GM21381 (cell line): ENCODE data around the gene GYG1.
A peak's percentile ranks its signal among the peaks of the same experiment; 100 is the strongest.

Experiments
- ATAC-seq: cut with Tn5 transposase; IDR thresholded peaks from one replicate; pipeline ENCODE4 v1.9.1; 2021; ENCODE audit warnings: mild to moderate bottlenecking, moderate library complexity; ENCODE audit not compliant: unreplicated experiment

The GYG1 gene

DNA sequence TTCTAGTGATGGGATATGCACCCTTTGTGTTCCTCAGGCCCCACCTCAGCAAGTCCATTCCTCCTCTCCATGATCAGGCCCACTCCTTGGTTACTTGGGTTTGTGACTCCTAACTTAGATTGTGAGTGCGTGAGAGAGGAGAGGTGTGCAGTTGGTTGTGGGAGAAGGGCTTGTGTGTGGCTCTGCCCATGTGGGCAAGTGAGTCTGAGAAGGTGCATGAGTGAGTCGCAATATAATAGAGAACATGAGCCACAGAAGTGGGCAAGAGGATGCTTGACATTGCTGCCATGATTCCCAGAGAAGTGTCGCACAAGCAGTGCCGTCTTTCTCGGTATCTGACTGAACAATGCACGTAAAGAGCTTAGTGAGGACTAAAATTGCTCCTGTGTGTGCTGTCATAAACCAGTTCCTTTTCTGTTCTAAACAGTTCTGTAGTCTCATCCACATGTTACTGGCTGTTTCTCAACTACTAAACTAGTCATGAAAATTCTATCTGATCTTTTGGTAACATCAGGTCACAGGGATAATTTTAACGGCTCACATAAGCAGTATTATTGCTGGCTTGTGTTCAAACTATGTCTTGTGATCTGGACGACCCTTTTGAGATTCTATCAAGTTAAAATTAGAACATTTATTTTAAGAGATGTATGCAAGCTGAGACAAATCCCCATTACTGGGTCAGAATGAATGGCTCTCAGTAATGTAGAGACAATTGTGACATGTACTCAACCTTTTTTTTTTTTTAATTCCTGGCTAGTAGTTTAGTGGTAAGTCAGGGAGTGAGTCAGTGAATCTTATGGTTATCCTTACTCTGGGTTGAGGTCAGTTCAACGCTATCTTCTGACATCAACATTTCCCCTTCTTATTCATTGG lies 25.6 kb downstream of the GYG1 start:
- ATAC-seq: no peak

GRCh38 chr3:149018247-149018646 lies 26.9 kb downstream of the GYG1 start:
- ATAC-seq: no peak

DNA sequence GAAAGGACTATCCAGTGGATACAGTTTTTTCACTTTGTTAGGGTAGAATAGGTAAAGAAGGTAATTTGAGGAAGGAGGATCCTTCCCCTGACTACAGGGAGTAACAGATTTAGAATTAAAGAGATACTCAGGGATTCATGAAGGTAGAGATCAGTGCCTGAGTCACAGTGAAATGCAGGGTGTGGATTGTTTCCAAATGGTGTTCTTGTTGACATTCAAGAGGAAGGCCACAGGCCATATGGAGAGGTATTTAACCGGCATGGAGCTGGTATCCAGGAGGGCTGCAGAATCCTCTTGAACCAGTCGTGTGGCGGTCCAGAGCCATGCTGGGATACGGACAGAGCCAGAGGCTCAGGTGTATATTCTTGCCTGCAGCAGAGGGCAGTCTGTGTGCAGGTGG lies 28.2 kb downstream of the GYG1 start:
- no peak for ATAC-seq

DNA sequence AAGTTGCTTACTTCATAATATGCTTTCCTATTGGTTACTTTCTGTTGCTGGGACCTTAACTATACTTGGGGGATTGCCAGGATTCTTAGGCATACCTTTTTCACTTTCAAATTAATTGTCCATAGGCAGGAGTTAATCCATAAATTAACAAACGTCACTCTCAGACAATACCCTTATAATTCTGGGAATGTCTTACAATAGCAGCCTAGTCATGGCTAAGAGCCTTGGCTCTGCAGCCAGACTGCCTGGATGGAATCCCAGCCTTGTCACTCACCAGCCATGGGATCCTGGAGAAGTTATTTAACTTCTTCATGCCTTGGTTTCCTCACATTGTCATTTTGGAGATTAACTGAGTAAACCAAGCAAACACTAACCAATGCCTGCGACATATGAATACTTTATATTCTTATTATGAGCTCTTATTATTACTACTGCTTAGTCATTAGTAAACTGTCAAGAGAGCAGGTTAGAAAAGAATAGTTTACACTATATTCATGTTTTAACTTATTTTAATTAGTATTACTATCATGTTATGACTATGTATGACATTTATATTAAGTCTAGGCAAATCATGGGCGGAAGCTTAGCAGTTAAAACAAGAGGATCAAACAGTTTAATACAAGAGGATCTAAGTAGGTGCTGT lies 29.0 kb downstream of the GYG1 start:
- no peak for ATAC-seq

GRCh38 chr3:149020839-149021252 lies 29.5 kb downstream of the GYG1 start:
- no peak for ATAC-seq

GRCh38 chr3:149021830-149022229 lies 30.5 kb downstream of the GYG1 start:
- ATAC-seq: no peak

DNA sequence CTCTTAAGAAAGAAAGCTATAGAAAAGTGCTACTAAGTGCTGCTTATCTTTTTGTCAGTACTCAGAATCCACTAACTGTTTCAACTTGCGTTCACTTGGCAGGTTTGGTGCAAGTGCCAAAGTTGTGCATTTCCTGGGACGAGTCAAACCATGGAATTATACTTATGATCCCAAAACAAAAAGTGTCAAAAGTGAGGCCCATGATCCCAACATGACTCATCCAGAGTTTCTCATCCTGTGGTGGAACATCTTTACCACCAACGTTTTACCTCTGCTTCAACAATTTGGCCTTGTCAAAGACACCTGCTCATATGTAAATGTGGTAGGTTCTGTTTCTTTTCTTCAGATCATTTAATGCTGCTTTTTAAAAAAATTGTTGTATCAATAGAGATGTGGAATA lies 32.6 kb downstream of the GYG1 start:
- ATAC-seq: no peak

DNA sequence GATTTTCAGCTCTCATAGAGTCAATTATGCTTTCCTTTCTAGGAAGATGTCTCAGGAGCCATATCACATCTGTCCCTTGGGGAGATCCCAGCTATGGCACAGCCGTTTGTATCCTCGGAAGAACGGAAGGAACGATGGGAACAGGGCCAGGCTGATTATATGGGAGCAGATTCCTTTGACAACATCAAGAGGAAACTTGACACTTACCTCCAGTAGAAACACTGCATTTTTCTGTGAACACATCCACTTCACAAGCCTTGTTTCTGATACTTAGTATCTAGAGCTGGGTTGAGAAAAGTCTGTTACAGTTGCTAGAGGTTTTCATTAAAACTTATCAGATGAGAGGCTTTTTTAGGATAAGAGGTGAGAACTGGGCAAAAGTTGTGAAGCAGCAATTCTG lies 35.4 kb downstream of the GYG1 start:
- ATAC-seq: no peak

DNA sequence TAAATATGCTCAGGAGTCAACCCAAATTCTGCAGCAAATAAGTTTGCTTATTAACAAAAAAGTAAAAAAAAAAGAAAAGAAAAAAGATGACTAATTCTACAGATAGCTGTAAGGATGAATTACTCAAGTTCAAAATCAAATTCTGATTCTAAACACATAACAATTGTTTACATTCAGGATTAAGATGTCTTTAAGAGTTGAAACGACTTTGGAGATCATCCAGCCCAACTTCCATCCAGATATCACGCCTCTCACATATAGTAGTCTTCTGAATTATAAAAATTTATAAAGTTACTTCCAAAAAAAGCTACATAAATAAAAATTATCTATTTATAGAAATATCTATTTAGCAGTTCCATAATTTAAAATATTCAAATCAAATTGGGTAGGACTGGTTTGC lies 39.8 kb downstream of the GYG1 start:
- no peak for ATAC-seq

DNA sequence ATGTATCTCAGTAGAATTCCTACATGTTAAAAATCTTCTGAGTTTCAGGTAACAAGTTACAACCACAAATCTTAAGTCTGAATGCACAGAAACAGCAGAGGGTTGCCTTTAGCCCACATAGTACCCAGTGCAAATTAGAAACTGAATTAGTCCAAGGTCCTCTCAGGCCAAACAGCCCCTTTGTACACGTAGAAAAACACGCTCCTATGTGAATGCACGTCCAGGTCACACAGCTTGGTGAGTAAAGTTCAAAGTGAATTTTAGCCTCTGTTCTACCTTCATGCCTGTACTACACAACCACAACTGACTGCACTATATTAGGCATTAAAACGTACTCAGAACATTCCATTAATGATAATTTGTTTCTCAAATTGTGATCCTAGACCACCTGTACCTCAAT lies 46.3 kb downstream of the GYG1 start:
- ATAC-seq: no peak

GRCh38 chr3:149038322-149038721 lies 47.0 kb downstream of the GYG1 start:
- ATAC-seq: no peak

- ATAC-seq: peak; percentile 91
These were observed 51.5 kb downstream of the GYG1 start for GRCh38 chr3:149042789-149043386.

DNA sequence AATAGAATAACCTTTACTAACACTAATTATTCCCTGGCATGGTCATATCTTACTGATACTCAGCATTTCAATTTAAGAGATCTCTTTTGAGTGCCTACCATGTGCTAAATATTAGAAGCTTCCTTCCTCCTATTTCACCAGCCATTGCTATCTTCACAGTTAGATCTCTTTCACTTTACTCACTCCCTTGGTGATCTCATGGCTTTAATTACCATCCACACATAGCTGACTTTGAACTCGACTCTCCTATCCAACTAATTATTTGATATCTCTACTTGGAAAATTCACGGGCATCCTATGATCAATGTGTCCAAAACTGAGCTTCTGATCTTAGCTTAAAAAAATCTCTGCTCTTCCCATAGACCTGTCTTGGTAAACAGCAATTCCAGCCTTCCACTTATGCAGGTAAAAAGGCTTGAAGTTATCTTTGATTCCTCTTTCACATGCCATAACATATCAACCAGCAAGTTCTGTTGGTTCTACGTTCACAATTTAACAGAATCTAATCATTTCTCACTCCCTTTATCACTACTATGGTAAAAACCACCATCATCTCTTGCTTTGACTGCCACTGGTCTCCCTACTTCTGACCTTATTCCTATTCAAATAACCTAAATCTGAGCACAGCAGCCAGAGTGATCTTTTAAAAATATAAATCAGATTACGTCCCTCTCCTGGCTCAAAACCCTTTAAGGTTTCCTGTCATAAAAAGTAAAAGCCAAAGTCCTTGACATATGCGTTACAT lies 53.2 kb downstream of the GYG1 start:
- no peak for ATAC-seq

GRCh38 chr3:149055575-149055974 lies 64.2 kb downstream of the GYG1 start:
- no peak for ATAC-seq

GRCh38 chr3:149058198-149058597 lies 66.9 kb downstream of the GYG1 start:
- ATAC-seq: no peak

- peak; percentile 87 for ATAC-seq
These were observed 67.3 kb downstream of the GYG1 start for GRCh38 chr3:149058602-149059001.

DNA sequence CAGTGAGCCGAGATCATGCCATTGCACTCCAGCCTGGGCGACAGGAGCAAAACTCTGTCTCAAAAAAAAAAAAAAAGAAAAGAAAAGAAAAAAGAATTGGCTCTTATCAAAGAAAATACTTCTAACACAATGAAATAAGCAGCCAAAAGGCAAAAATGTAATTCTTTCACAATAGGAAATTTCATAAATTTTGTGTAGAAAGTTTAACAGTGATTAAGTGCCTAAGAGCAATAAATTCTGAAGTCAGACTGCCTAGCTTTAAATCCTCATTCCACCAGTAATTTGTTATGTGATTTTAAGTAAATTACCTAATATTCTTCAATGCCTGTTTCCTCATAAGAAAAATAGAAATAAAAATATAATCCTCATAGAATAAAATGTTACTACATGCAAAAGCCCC lies 70.4 kb downstream of the GYG1 start:
- no peak for ATAC-seq

DNA sequence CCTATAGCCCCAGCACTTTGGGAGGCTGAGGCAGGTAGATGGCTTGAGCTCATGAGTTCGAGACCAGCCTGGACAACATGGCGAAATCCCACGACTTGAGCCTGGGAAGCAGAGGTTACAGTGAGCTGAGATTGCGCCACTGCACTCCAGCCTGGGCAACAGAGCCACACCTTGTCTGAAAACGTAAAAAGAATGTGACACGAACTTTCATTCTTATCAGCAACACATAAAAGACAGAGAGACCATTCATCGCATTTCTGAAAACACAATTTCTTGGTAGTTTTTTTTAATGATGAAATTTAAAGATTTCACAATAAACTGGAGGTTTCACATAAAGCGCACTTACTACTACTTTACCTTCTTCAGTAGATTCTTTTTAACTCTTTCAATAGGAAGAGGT lies 76.5 kb downstream of the GYG1 start:
- ATAC-seq: no peak
